Activated CD8-positive, alpha-beta memory T cell treated with anti-CD3 and anti-CD28 coated beads, Interleukin-2, amount 50 U/mL, for 48 hours (primary cell): Measurements from ENCODE around the gene FARSA.
A peak's percentile ranks its signal among the peaks of the same experiment; 100 is the strongest.
"Not testable (repeated sequence)": the region's sequence is repeated elsewhere in the genome, so short reads cannot be mapped to it uniquely, and the experiment has no call there.

Source experiments
- DNase-seq: peaks from one replicate; pipeline ENCODE4 v3.0.0-alpha.2; 2020

The FARSA gene

GRCh38 chr19:12953799-12954611 lies 20.5 kb upstream of the FARSA start:
- no peak for DNase-seq

DNA sequence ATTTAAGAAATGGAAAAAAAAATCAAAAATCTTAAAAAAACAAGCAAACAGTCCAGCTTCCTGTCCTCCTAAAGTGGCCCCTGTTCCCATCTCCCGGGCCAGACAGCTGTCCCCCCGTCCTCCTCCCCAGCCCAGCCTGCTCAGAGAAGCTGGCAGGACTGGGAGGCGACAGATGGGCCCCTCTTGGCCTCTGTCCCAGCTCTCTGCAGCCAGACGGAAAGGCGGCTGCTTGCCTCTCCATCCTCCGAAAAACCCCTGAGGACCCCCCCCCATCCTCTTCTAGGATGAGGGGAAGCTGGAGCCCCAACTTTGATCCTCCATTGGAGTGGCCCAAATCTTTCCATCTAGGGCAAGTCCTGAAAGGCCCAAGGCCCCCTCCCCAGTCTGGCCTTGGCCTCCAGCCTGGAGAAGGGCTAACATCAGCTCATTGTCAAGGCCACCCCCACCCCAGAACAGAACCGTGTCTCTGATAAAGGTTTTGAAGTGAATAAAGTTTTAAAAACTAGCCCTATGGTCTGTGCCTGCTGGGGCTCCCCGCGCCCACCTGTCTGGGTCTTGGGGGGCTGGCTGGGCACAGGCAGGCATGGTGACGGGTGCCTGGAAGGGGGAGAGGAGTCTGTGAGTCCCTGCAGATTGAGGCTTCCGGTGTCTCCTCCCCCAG lies 19.8 kb upstream of the FARSA start:
- peak; percentile 56 for DNase-seq

DNA sequence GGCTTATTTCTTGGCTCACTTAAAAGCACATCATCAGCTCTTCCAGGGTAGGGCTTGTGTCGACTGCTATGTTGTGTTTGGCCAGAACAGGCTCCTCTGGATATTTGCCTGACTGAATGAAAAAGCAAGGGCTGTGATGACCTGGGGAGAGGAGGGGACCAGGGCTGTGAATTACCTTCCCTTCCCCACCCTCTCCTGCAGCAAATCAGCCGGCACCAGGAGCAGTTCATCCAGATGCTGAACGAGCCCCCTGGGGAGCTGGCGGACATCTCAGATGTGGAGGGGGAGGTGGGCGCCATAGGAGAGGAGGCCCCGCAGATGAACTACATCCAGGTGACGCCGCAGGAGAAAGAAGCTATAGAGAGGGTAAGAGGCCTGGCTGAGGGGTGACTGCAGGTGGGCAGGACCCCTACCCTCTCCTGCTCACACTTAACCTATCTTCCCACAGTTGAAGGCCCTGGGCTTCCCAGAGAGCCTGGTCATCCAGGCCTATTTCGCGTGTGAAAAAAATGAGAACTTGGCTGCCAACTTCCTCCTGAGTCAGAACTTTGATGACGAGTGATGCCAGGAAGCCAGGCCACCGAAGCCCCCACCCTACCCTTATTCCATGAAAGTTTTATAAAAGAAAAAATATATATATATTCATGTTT lies 19.1 kb upstream of the FARSA start:
- DNase-seq, result peak; percentile 48

DNA sequence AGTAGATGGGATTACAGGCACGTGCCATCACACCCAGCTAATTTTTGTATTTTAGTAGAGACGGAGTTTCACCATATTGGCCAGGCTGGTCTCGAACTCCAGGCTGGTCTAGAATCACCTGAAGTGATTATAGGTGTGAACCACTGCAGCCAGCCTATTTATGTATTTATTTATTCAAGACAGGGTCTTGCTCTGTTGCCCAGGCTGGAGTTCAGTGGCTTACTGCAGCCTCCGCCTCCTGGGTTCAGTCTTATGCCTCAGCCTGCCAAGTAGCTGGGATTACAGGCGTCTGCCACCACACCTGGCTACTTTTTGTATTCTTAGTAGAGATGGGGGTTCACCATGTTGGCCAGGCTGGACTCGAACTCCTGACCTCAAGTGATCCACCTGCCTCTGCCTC lies 18.5 kb upstream of the FARSA start:
- DNase-seq, result not testable (repeated sequence)

- no peak for DNase-seq
Observed at GRCh38 chr19:12949363-12950283, 16.1 kb upstream of the FARSA start.

- DNase-seq, result no peak
Observed at GRCh38 chr19:12948612-12949362, 15.3 kb upstream of the FARSA start.

- no peak for DNase-seq
Observed at GRCh38 chr19:12947702-12948611, 14.4 kb upstream of the FARSA start.

DNA sequence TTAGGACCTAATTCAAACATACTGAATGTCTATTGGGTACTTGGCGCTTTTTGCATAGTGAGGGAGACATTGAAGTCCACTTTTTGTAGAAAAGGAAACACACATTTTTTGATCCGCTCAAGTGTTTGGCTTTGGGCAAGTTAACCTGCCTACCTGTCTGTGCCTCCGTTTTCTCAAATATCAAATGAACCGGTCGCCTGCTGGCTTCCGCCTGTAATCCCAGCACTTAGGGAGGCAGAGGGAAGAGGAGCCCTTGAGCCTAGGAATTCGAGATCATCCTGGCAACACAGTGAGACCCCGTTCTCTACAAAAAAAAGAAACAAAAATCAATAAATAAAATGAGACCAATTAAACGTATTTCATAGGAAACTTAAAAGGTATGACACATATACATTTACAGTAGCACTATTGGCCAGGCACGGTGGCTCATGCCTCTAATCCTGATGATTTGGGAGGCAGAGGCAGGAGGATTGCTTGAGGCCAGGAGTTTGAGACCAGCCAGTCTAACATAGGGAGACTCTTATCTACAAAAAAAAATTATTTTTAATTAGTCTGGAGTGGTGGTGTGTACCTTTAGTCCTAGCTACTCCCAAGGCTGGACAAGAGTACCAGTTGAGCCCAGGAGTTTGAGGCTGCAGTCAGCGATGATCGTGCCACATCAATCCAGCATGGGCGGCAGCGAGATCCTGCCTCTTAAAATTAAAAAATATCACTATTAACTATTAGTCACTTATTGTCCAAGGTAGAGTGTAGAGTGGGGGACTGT lies 13.4 kb upstream of the FARSA start:
- no peak for DNase-seq

DNA sequence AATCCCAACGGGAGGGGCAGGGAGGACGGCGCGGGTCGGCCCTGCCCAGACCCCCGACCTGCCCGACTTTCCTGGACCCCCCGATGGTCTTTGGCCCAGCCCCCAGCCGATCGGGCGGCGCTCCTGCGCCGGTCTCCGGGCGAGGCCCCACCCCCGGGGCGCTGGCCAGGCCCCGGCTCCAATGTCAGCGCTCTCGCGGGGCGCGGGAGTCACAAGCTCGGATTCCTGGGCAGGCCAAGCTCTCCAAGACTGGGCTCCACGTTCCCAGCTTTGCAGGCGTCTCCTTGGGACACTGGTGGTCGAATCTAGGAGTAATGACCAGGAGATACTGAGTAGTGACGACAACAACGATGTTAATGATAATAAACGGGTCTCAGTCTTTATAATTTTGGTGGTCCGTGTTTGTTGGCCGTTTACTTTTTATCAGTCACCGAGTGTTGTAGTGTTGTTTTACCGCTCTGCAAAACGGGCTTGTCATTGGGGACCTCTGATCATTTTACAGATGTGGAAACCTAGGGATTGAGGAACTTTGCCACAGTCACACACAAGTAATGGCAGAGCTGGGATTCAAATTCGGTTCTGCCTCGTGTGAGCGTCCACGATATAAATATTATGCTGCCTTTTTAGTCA lies 12.7 kb upstream of the FARSA start:
- DNase-seq, result peak; percentile 85

DNA sequence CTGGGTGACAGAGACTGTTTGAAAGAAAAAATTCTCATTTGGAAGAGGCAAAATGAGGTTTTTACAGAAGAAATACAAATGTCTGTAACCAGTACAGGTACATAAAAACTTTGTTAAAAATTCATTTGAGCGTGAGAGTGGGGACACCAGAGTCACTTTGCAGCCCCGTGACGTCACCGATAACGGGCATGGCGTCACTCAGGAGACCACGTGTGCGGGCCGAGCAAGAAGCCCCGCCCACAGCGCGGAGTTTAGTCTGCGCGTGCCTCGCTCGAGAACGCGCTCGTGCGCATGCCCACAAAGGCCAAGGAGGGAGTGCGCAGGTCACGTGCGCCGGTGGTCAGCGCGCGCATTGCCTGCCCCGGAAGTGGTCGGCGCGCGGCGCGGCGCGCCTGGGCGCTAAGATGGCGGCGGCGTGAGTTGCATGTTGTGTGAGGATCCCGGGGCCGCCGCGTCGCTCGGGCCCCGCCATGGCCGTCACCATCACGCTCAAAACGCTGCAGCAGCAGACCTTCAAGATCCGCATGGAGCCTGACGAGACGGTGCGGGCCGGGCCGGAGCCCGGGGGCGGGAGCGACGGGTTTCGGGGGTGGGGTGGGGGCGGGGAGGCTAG lies 12.1 kb upstream of the FARSA start, which contains the start of gene RAD23A:
RAD23A (plus strand) TSS at position 384 of the 613 bp plus-strand sequence; CDS start at position 471, 87 bp downstream.
- peak; percentile 100 for DNase-seq

GRCh38 chr19:12944104-12944674 lies 10.7 kb upstream of the FARSA start:
- DNase-seq, result no peak

DNA sequence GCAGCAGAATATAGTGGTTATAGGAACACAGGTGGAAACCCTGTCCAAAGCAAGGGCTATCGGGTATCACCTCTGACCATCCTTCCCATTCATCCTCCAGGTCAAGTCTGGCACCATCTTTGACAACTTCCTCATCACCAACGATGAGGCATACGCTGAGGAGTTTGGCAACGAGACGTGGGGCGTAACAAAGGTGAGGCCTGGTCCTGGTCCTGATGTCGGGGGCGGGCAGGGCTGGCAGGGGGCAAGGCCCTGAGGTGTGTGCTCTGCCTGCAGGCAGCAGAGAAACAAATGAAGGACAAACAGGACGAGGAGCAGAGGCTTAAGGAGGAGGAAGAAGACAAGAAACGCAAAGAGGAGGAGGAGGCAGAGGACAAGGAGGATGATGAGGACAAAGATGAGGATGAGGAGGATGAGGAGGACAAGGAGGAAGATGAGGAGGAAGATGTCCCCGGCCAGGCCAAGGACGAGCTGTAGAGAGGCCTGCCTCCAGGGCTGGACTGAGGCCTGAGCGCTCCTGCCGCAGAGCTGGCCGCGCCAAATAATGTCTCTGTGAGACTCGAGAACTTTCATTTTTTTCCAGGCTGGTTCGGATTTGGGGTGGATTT lies 10.0 kb upstream of the FARSA start:
- DNase-seq, result no peak

GRCh38 chr19:12940897-12941296 lies 7.4 kb upstream of the FARSA start:
- no peak for DNase-seq

DNA sequence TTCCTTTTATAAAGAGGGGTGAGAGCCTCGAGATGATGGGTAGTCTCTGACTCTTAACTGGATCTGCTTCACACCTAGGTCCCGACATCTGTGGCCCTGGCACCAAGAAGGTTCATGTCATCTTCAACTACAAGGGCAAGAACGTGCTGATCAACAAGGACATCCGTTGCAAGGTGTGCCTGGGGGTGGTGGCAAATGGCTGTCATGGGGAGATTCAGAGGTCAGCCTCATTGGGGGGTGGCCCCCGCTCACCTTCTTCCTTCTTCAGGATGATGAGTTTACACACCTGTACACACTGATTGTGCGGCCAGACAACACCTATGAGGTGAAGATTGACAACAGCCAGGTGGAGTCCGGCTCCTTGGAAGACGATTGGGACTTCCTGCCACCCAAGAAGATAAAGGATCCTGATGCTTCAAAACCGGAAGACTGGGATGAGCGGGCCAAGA lies 6.5 kb upstream of the FARSA start:
- DNase-seq, result no peak

GRCh38 chr19:12938779-12939601 lies 5.5 kb upstream of the FARSA start:
- DNase-seq, result peak; percentile 73

DNA sequence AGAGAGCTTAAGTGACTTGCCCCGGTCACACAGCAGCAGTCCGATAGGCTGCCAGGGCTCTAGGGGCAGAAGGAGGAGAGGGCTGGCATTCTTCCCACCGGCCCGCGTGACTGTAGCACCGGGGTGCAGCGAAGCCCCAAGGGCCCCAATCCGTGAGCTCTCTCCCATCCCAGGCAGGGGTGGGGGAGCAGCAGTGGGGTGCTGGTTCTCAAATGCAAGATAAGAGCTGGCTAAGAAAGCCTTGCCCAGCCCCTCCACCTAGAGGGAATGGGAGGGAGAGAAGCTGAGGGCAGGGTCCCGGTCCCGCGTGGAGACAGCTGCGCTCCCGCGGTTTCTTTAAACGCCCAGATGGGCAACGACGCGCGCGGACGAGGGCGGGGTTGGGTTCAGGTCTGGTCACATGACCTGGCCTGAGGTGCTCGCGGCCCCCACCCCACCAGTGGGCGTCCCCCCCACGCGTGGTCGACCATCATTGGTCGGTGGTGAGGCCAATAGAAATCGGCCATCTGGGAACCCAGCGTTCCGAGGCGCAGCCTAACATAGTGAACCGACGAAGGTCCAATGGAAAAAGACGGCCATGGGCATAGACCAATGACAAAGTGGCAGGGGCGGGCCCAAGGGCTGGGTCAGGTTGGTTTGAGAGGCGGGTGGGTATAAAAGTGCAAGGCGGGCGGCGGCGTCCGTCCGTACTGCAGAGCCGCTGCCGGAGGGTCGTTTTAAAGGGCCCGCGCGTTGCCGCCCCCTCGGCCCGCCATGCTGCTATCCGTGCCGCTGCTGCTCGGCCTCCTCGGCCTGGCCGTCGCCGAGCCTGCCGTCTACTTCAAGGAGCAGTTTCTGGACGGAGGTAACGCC lies 4.6 kb upstream of the FARSA start, which contains the start of gene CALR:
CALR (plus strand) TSS at position 683 of the 852 bp plus-strand sequence; CDS start at position 754, 71 bp downstream.
- DNase-seq, result peak; percentile 99
